Measurements from ENCODE around the gene RPS6KA5.

RPS6KA5 gene

DNA sequence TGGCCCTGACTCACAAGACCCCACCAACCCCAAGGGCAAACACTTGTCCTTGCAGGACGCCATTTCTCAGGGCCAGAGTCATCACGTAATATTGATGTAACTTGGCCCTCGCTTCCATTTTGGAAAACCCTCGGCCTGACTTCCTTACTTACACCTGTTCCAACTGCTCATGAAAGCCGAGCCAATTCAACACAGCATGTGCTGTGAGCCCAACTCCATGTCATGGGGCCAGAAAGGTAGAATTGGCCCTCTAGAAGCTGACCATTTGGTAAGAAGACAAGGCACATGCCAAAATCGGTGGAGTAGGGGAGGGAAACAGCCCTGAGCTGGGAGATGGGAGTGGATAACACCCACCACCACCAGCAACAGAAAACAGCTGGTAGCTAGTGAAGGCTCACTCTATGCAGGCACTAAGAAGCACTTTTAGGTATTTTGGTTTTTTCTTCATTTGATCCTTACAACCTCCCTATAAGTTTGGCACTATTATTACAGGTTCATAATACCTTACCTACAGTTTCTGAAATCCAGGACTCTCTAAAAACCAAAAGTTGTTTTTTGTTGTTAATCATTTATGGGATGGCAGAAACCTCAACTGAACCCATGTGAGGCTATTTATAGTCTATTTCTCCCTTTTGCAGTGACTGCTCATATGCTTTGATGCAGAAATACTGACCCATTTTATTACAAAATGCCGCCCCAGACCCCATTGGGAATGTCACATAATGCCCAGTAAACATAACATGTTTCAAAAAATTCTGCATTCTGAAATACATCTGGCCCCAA, 250.7 kb downstream of the RPS6KA5 start:
- H3K27ac ChIP-seq: no peak overlapping the region
- TF ChIP-seq, protein P1, sequence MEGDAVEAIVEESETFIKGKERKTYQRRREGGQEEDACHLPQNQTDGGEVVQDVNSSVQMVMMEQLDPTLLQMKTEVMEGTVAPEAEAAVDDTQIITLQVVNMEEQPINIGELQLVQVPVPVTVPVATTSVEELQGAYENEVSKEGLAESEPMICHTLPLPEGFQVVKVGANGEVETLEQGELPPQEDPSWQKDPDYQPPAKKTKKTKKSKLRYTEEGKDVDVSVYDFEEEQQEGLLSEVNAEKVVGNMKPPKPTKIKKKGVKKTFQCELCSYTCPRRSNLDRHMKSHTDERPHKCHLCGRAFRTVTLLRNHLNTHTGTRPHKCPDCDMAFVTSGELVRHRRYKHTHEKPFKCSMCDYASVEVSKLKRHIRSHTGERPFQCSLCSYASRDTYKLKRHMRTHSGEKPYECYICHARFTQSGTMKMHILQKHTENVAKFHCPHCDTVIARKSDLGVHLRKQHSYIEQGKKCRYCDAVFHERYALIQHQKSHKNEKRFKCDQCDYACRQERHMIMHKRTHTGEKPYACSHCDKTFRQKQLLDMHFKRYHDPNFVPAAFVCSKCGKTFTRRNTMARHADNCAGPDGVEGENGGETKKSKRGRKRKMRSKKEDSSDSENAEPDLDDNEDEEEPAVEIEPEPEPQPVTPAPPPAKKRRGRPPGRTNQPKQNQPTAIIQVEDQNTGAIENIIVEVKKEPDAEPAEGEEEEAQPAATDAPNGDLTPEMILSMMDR (conservative IDR thresholded peaks at IDR 0.05): no peak

DNA sequence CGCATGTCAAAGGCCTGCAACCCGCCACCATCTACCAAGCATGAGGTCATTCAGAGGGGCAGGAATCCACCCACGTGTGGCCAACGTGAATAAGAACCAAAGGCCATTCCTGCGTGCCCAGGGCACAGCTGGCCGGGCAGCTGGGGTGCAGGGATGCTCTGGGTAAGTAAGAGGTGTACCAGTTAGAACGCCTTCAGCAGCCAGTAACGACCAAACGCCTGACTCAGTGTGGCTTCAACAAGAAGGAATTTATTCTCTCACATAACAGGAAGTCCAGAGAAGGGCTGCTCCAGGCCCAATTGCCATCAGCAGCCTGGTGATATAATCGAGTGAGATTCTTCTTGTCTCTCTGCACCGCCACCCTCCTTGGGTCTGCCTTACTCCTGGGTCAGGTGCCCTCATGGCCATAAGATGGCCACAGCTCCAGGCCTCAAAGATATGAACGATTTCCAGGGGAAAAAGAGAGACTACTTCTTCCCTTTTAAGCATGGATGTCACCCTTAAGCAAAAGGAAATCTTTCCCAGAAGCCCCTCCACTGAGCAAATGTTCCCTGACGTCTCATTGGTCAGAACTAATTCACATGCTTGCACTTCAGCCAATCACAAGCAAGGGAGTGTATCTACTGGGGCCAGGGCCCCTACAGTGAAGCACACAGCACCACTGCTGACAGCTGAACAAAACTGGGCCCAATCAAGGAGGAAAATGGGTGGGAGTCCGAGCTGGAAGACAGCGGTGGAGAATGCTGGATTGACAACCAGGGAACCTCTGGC, 251.5 kb downstream of the RPS6KA5 start:
- TF ChIP-seq, protein P1 (conservative IDR thresholded peaks at IDR 0.05): no peak

DNA sequence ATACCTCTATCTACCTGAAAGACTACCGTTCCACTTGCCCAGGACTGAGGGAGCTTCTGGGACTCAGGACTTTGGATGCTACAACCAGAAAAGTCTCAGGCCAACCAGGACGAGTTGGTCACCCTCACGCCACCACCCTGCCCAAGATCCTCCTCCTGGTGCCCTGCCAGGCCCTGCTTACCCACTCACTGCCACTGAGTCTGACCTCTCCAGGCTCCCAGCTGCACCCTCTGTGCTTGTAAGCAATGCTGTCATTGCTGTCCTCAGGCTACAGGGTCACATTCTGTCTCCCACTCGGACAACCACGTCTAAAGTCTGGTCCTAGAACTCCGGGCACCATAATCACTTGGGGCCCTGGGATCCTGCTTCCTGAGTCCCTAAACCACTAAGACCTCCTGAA, 253.4 kb downstream of the RPS6KA5 start:
- H3K27ac ChIP-seq: no peak overlapping the region
- TF ChIP-seq, protein P1 (conservative IDR thresholded peaks at IDR 0.05): no peak

More for the DNA sequence above, 251.5 kb downstream of the RPS6KA5 start:
- no peak overlapping the region for H3K27ac ChIP-seq

DNA sequence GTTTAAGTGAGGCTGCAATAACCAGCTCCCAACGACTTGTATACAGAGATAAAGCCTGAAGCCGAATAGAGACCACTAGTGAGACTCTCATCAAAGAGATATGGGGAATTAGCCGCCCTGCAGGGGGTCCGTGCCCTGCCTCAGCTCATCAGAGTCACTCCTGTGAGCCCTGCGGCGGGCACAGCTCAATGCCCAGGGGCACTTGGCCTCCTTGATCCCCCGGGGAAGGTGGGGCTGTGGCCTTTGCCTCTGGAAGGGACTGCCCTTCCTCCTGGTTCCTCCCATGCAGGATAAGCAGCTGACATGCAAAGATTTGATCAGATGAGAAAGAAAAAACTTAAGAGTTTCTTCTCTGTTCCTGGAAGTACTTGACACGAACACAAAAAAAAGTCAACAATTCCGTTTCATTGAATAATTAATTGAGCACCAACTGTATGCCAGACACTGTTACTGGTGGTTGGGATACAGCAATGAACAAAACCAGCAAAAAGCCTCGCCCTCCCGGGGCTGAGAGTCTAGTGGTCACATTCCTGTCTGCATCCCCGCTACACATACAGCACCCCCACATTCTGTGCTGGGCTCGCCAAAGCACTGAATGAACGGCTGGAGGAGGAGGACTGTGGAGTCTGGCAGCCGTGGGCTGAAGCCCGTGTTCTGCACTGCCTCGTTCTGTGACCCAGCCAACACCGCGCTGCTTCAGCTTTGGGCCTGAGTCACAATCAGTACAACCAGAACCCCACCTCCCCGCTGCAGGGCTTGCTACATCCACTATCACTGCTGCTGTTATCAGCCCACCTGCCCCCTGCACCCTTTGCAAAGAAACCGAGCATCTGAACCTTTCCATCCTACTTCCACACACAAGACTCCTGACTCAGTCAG, 254.5 kb downstream of the RPS6KA5 start:
- H3K27ac ChIP-seq: no peak overlapping the region
- TF ChIP-seq, protein P1 (conservative IDR thresholded peaks at IDR 0.05): no peak

GRCh38 chr14:90805084-90805391, 255.4 kb downstream of the RPS6KA5 start:
- TF ChIP-seq, protein P1 (conservative IDR thresholded peaks at IDR 0.05): no peak
- peak overlapping the region; percentile 69 for H3K27ac ChIP-seq

- H3K27ac ChIP-seq: peak overlapping the region; percentile 69
- TF ChIP-seq, protein P1 (conservative IDR thresholded peaks at IDR 0.05): no peak
These were observed 256.0 kb downstream of the RPS6KA5 start for GRCh38 chr14:90804292-90805083.

Measured in VCaP (cell line).